Epithelial cell of proximal tubule (primary cell): ENCODE measurements around the gene PDS5B. TPM values are rescaled to one million over a fixed set of nuclear protein-coding genes. Genes with fewer than 3 reads are reported as not detected.
A peak's percentile ranks its signal among the peaks of the same experiment; 100 is the strongest.

Experiments
- DNase-seq: peaks from one replicate; pipeline ENCODE4 v3.0.0-alpha.2; 2011; ENCODE audit warnings: low read depth
- H3K4me3 ChIP-seq: 2 replicates; pipeline ENCODE4 v1.5.1; 2011; ENCODE audit warnings: low read depth, mild to moderate bottlenecking, low read length
- CTCF ChIP-seq: conservative IDR thresholded peaks from 2 replicates; pipeline ENCODE4 v1.5.1; 2012; ENCODE audit warnings: low read depth, mild to moderate bottlenecking, low read length
- total RNA-seq: library from RNA; depleted of rRNA; stranded (reverse); fragments of >200 nt; gene quantifications from 2 replicates; pipeline ENCODE4 v1.2.3, GENCODE V29; 2015

Gene PDS5B
- total RNA-seq, 1 donor from 2014 or later: 13.9 TPM

DNA sequence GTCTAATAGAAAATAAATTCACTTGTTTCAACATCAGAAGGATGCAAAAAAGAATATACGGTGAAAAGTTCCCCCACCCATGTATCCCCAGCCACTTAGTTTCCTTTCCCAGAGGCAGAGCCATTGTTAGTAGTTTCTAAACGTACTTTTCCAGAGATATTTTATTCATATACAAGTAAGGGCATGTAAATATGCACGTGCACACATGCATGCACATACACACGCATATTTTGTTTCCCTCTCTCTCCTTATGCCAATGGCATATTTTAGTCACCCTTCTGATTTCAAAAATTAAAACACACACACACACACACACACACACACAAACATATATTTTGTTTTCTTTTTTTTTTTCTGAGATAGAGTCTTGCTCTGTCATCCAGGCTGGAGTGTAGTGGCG, 147.4 kb downstream of the PDS5B start:
- TF ChIP-seq CTCF: no peak
- H3K4me3 ChIP-seq: no peak overlapping the region
- DNase-seq: no peak

GRCh38 chr13:32734511-32734910, 148.3 kb downstream of the PDS5B start:
- no peak for TF ChIP-seq CTCF
- no peak for DNase-seq
- no peak overlapping the region for H3K4me3 ChIP-seq

DNA sequence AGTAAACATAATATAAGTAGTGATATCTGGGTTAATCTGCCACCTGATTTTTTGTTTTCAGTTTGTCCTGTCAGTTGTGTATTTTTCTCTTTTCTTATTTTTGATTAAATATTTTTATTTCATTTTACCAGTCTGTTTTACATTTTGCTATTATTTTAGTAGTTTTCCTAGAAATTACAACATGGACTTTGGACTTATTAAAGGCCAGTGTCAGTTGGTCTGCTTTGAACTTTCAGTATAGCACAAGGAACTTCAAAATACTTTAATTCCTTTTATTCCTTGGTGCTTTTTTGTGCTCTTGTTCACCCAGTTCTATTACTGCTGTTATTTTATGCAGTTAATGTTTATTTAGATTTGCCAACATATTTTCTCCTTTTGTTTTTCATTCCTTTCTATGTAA, 149.6 kb downstream of the PDS5B start:
- TF ChIP-seq CTCF: no peak
- no peak for DNase-seq
- H3K4me3 ChIP-seq: no peak overlapping the region

- H3K4me3 ChIP-seq: peak overlapping the region; percentile 41
- TF ChIP-seq CTCF: no peak
- DNase-seq: no peak
Measured at GRCh38 chr13:32736648-32737047, 150.4 kb downstream of the PDS5B start.

GRCh38 chr13:32737111-32737571, 150.9 kb downstream of the PDS5B start:
- TF ChIP-seq CTCF: no peak
- peak overlapping the region; percentile 41 for H3K4me3 ChIP-seq
- no peak for DNase-seq

DNA sequence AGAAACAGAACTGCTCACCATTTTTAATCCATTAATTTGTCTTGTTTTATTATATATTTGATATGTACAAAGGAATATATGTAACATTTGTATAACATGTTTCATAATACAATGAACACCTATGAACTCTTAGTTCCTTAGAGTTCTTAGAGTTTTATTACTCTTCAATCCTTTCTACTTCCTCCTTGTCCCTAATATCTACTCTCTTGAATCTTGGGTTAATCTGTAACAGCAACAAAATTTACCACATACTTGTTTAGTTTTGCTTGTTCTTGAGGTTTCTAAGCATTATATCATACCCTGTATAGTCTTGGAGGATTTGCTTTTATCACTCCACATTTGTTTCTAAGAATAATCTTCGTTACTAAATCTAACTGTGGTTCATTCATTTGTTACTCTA, 151.4 kb downstream of the PDS5B start:
- TF ChIP-seq CTCF: no peak
- H3K4me3 ChIP-seq: peak overlapping the region; percentile 41
- peak; percentile 32 for DNase-seq

DNA sequence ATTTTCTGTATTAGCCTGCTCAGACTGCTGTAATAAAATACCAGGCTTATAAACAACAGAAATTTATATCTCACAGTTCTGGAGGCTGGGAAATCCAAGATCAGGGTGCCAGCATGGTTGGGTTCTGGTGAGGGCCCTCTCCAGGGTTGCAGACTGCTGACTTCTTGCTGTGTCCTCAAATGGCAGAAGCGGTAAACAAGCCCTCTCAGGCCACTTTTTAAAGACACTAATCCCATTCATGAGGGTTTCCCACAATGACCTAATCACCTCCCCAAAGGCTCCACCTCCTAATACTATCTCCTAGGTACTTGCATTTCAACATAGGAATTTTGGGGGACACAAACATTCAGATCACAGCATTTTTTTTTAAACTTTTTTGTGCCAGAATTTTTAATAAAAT, 159.3 kb downstream of the PDS5B start:
- no peak for TF ChIP-seq CTCF
- DNase-seq: no peak
- H3K4me3 ChIP-seq: no peak overlapping the region
